ENCODE measurements around the gene OPN4. TPM values are rescaled to one million over a fixed set of nuclear protein-coding genes. Genes with fewer than 3 reads are reported as not detected.

Gene OPN4
- total and polyA plus RNA-seq, 2 of the 13 experiments (the other 11 are each of a cell fraction or from before 2014, with no cell fraction given), result not detected

- BruUV-seq (replicated peaks), result no TSS peak
- Histone ChIP-seq H3K9ac (ENCODE audit: insufficient read depth, low read depth, low read length) (no peak overlapping the region), H3K9me3 (ENCODE audit: low read length) (no peaks in the 10 kb centered on the region), H4K20me1 (ENCODE audit: insufficient read depth, low read length) (no peaks in the 10 kb centered on the region), H3K36me3 (replicated peaks in 1 of 2; ENCODE audit: control insufficient read depth in 1 of 2, insufficient read depth in 2 of 2, low read length in 2 of 2) (no peaks in the 10 kb centered on the region), H3K4me2 (ENCODE audit: low read depth, low read length) (no peak overlapping the region), H2AFZ (ENCODE audit: low read length) (no peak overlapping the region), H3K27ac (ENCODE audit: extremely low read length, insufficient read depth, low read length) (no peak overlapping the region), H3K27me3 (ENCODE audit: control insufficient read depth in 1 of 2, insufficient read depth in 2 of 2, low read length in 2 of 2) (no peaks in the 10 kb centered on the region; a peak in 2 of 5 replicates), H3K4me3 (replicated peaks in 1 of 3; ENCODE audit: insufficient read depth in 1 of 3, low read depth in 2 of 3, low read length in 3 of 3) (no peak overlapping the region), H3K79me2 (ENCODE audit: insufficient read depth, low read length) (no peaks in the 10 kb centered on the region), H3K4me1 (ENCODE audit: insufficient read depth, low read length) (peaks cover 9% of the 10 kb centered on the region)
- FAIRE-seq (no peak), DNase-seq (ENCODE audit: low spot score) (no peak), ATAC-seq (no peak)
- ChIA-PET CTCF (ENCODE audit: low intra/inter-chr PET ratio, low total read pairs) (no interaction called here), POLR2A (no interaction called here)
- 69% methylated on average over 2 of the region's 2 CpGs for WGBS (ENCODE audit: low lambda C conversion rate)
- in situ Hi-C loops (cut with HindIII; ENCODE audit: extremely low pct_ligation_motif_present, low pct_unique_long_range_greater_than_20kb) (no loop called here), intact Hi-C loops (cut with micrococcal nuclease; ENCODE audit: unreplicated experiment) (no loop called here)
- TF ChIP-seq ZNF280B (CRISPR knock-in tag; IDR thresholded peaks at IDR 0.05; ENCODE audit: borderline replicate concordance) (no peak), KDM3A (CRISPR knock-in tag; IDR thresholded peaks at IDR 0.05; ENCODE audit: low read depth) (no peak), ZNF770 (CRISPR knock-in tag; IDR thresholded peaks at IDR 0.05) (no peak), TEAD3 (CRISPR knock-in tag; optimal IDR thresholded peaks at IDR 0.05; ENCODE audit: borderline replicate concordance) (no peak), ZBTB8A (CRISPR knock-in tag; IDR thresholded peaks at IDR 0.05; ENCODE audit: borderline replicate concordance, low read depth) (no peak), ZFY (CRISPR knock-in tag; IDR thresholded peaks at IDR 0.05) (no peak), ZNF576 (CRISPR knock-in tag; IDR thresholded peaks at IDR 0.05) (no peak), PPARG (CRISPR knock-in tag; conservative IDR thresholded peaks at IDR 0.05) (no peak), MZF1 (CRISPR knock-in tag; IDR thresholded peaks at IDR 0.05; ENCODE audit: borderline replicate concordance) (no peak), NFAT5 (CRISPR knock-in tag; IDR thresholded peaks at IDR 0.05) (no peak), AGO2 (optimal IDR thresholded peaks at IDR 0.05; ENCODE audit: low read depth, low read length) (no peak), ZBTB7B (CRISPR knock-in tag; IDR thresholded peaks at IDR 0.05) (no peak), HDAC6 (IDR thresholded peaks at IDR 0.05; ENCODE audit: low read depth, low read length) (no peak), E2F1 (CRISPR knock-in tag; IDR thresholded peaks at IDR 0.05) (no peak), PHF5A (CRISPR knock-in tag; IDR thresholded peaks at IDR 0.05; ENCODE audit: low read depth, unreplicated experiment) (no peak), DNMT3B (CRISPR knock-in tag; conservative IDR thresholded peaks at IDR 0.05) (no peak)
These were observed 26.0 kb upstream of the OPN4 start for GRCh38 chr10:86628311-86628710.
